ENCODE data around the gene COMMD1.
"Not testable (repeated sequence)": the region's sequence is repeated elsewhere in the genome, so short reads cannot be mapped to it uniquely, and the experiment has no call there.

COMMD1 gene

GRCh38 chr2:61924895-61925663, 19.6 kb downstream of the COMMD1 start:
- no peak for DNase-seq

- DNase-seq = no peak
These were observed 21.3 kb downstream of the COMMD1 start for GRCh38 chr2:61926531-61927477.

GRCh38 chr2:61928826-61929461, 23.5 kb downstream of the COMMD1 start:
- DNase-seq = no peak

GRCh38 chr2:61937098-61937497, 31.6 kb downstream of the COMMD1 start:
- no peak for DNase-seq

- DNase-seq = no peak
These were observed 32.4 kb downstream of the COMMD1 start for GRCh38 chr2:61937886-61938285.

GRCh38 chr2:61938511-61938910, 33.0 kb downstream of the COMMD1 start:
- no peak for DNase-seq

GRCh38 chr2:61943251-61943650, 37.8 kb downstream of the COMMD1 start:
- no peak for DNase-seq

- no peak for DNase-seq
These were observed 41.2 kb downstream of the COMMD1 start for GRCh38 chr2:61946666-61947065.

- DNase-seq = no peak
These were observed 43.4 kb downstream of the COMMD1 start for GRCh38 chr2:61948661-61949457.

GRCh38 chr2:61949458-61949713, 43.9 kb downstream of the COMMD1 start:
- DNase-seq = no peak

- DNase-seq = no peak
These were observed 44.5 kb downstream of the COMMD1 start for GRCh38 chr2:61949714-61950560.

- no peak for DNase-seq
These were observed 45.3 kb downstream of the COMMD1 start for GRCh38 chr2:61950571-61951315.

GRCh38 chr2:61951881-61952280, 46.4 kb downstream of the COMMD1 start:
- DNase-seq = no peak

GRCh38 chr2:61952288-61952687, 46.8 kb downstream of the COMMD1 start:
- no peak for DNase-seq

- not testable (repeated sequence) for DNase-seq
These were observed 49.4 kb downstream of the COMMD1 start for GRCh38 chr2:61954856-61955255.

- no peak for DNase-seq
These were observed 54.2 kb downstream of the COMMD1 start for GRCh38 chr2:61959381-61960293.

GRCh38 chr2:61961231-61961901, 55.9 kb downstream of the COMMD1 start:
- DNase-seq = no peak

- DNase-seq = no peak
These were observed 56.9 kb downstream of the COMMD1 start for GRCh38 chr2:61962095-61962984.

Data from CD4-positive, alpha-beta T cell treated with Interleukin-1 beta for 1 hour (primary cell).